GM12878 (cell line): ENCODE data around the gene OSBPL5. TPM values are rescaled to one million over a fixed set of nuclear protein-coding genes. Genes with fewer than 3 reads are reported as not detected.

Experiments used
- ATAC-seq: fragments of 200-7000 bp; cut with Tn5 transposase; 3 replicates; pipeline ENCODE4 v1.9.1; 2020; ENCODE audit warnings: mild to moderate bottlenecking, moderate library complexity
- BruUV-seq: library from RNA; stranded (reverse); fragments of 400-500 nt; replicated peaks from 2 replicates; lab custom pipeline; 2021; lab: Mats Ljungman, UMichigan
- CTCF ChIA-PET: fragments of 300-600 bp; sonication (Branson Sonifier 250); formaldehyde crosslinking; extraction: SDS; loops from one replicate; lab custom pipeline; 2021; ENCODE audit warnings: inconsistent platforms; lab: Yijun Ruan, JAX
- POLR2A ChIA-PET: fragments of 350-600 bp; formaldehyde crosslinking; extraction: SDS; loops from one replicate; lab custom pipeline; 2021; ENCODE audit warnings: inconsistent platforms; lab: Charles Lee
- RAD21 ChIA-PET: fragments of 300-600 bp; sonication (Branson Sonifier 250); formaldehyde crosslinking; loops from one replicate; lab custom pipeline; 2023; ENCODE audit warnings: antibody characterized with exemption; ENCODE audit not compliant: unreplicated experiment; lab: Charles Lee
- SMC1A ChIA-PET: fragments of 300-600 bp; sonication (Branson Sonifier 250); formaldehyde crosslinking; loops from one replicate; lab custom pipeline; 2023; ENCODE audit not compliant: unreplicated experiment, uncharacterized antibody; lab: Charles Lee
- DNase-seq: peaks from one replicate; pipeline ENCODE4 v3.0.0-alpha.2; 2011; ENCODE audit warnings: low read depth, low spot score
- FAIRE-seq: peaks from 3 replicates; lab custom pipeline; 2011; peaks lifted over from hg19 to GRCh38; lab: Jason Lieb, UNC
- H2AFZ ChIP-seq: 2 replicates; pipeline ENCODE4 v1.6.0; 2011; ENCODE audit warnings: low read depth, low read length, control low read depth; ENCODE audit not compliant: control insufficient read depth
- H3K27ac ChIP-seq: 2 replicates; pipeline ENCODE4 v1.5.1; 2011; ENCODE audit warnings: control low read depth; ENCODE audit not compliant: control insufficient read depth, insufficient read depth
- H3K27me3 ChIP-seq, 2 experiments: replicated peaks in 1 of 2; 2 replicates each; pipeline versions ENCODE4 v1.6.0 to v1.6.1; 2011; ENCODE audit warnings: low read length in 1 of 2; ENCODE audit not compliant: control insufficient read depth in 2 of 2, insufficient read depth in 2 of 2
- H3K36me3 ChIP-seq, 2 experiments: 2 replicates each; pipeline ENCODE4 v1.5.1; 2011; ENCODE audit warnings: low read length in 1 of 2; ENCODE audit not compliant: control insufficient read depth in 2 of 2, insufficient read depth in 2 of 2
- H3K4me1 ChIP-seq: 2 replicates; pipeline ENCODE4 v1.6.1; 2011; ENCODE audit warnings: mild to moderate bottlenecking, low read length, moderate library complexity, mixed read lengths; ENCODE audit not compliant: control insufficient read depth, insufficient read depth
- H3K4me2 ChIP-seq: 2 replicates; pipeline ENCODE4 v1.6.0; 2011; ENCODE audit warnings: control low read depth; ENCODE audit not compliant: control insufficient read depth, insufficient read depth
- H3K4me3 ChIP-seq: fragments of 200-600 bp; sonication (generic); 2 replicates; pipeline ENCODE4 v1.5.1; 2016
- H3K79me2 ChIP-seq: 2 replicates; pipeline ENCODE4 v1.6.0; 2011; ENCODE audit warnings: low read length; ENCODE audit not compliant: control insufficient read depth, insufficient read depth
- H3K9ac ChIP-seq: 2 replicates; pipeline ENCODE4 v1.8.0; 2011; ENCODE audit warnings: low read length, control low read depth, mixed read lengths; ENCODE audit not compliant: control insufficient read depth, insufficient read depth
- H3K9me3 ChIP-seq: replicated peaks from 3 replicates; pipeline ENCODE4 v1.5.1; 2011; ENCODE audit warnings: mild to moderate bottlenecking, low read length; ENCODE audit not compliant: control insufficient read depth, insufficient read depth
- H4K20me1 ChIP-seq: 2 replicates; pipeline ENCODE4 v1.6.0; 2011; ENCODE audit not compliant: control insufficient read depth, insufficient read depth
- ASH2L ChIP-seq: fragments of 300-600, 200-600 bp; sonication (generic); IDR thresholded peaks from 2 replicates; pipeline ENCODE4 v1.6.1; 2017; ENCODE audit warnings: low read depth, mild to moderate bottlenecking, borderline replicate concordance
- BACH1 ChIP-seq: fragments of 450-650 bp; IDR thresholded peaks from 2 replicates; pipeline ENCODE4 v1.6.1; 2017; ENCODE audit warnings: mild to moderate bottlenecking, borderline replicate concordance
- BRCA1 ChIP-seq: IDR thresholded peaks from 2 replicates; pipeline ENCODE4 v1.6.1; 2011; ENCODE audit warnings: low read depth, low read length, improper control_type of control experiment
- FOS ChIP-seq: IDR thresholded peaks from 3 replicates; pipeline ENCODE4 v1.6.1; 2011; ENCODE audit warnings: borderline replicate concordance; ENCODE audit not compliant: insufficient read length; ENCODE audit errors: extremely low read depth
- KLF5 ChIP-seq: fragments of 450-650 bp; IDR thresholded peaks from 2 replicates; pipeline ENCODE4 v1.6.1; 2014; ENCODE audit warnings: mild to moderate bottlenecking; ENCODE audit not compliant: partially characterized antibody
- LARP7 ChIP-seq: fragments of 450-650 bp; IDR thresholded peaks from 2 replicates; pipeline ENCODE4 v1.6.1; 2017; ENCODE audit warnings: mild to moderate bottlenecking
- NR2C2 ChIP-seq: IDR thresholded peaks from 2 replicates; pipeline ENCODE4 v1.6.1; 2011; ENCODE audit warnings: borderline replicate concordance, low read depth; ENCODE audit not compliant: control insufficient read depth, insufficient read length
- PML ChIP-seq: IDR thresholded peaks from 2 replicates; pipeline ENCODE4 v1.6.1; 2012; ENCODE audit warnings: low read length, inconsistent platforms
- POLR2A ChIP-seq: IDR thresholded peaks from 2 replicates; pipeline ENCODE4 v1.6.1; 2011; ENCODE audit warnings: low read depth, mild to moderate bottlenecking, low read length
- SIN3A ChIP-seq: IDR thresholded peaks from 2 replicates; pipeline ENCODE4 v1.6.1; 2012; ENCODE audit warnings: low read depth, low read length, improper control_type of control experiment
- TCF7 ChIP-seq: IDR thresholded peaks from 2 replicates; pipeline ENCODE4 v1.6.1; 2014; ENCODE audit warnings: antibody characterized with exemption, borderline replicate concordance
- ZBED1 ChIP-seq: IDR thresholded peaks from 2 replicates; pipeline ENCODE4 v1.6.1; 2016; ENCODE audit warnings: borderline replicate concordance
- ZBTB4 ChIP-seq: fragments of 450-650 bp; formaldehyde crosslinking; IDR thresholded peaks from 2 replicates; pipeline ENCODE4 v1.4.0; 2022; ENCODE audit warnings: mild to moderate bottlenecking, moderate library complexity
- ZSCAN29 ChIP-seq: fragments of 450-650 bp; IDR thresholded peaks from 2 replicates; pipeline ENCODE4 v1.6.1; 2017; ENCODE audit warnings: mild to moderate bottlenecking, moderate library complexity
- WGBS: methylation state at CpG from one replicate; pipeline ENCODE4 v1.1.6; 2016; ENCODE audit warnings: low lambda C conversion rate; ENCODE audit not compliant: insufficient replicate concordance, insufficient coverage; ENCODE audit errors: missing lambda C conversion rate; 5-methylcytosine and 5-hydroxymethylcytosine counted together
- in situ Hi-C: fragments of 300-500 bp; cut with MboI; formaldehyde crosslinking; loops from 9 replicates; pipeline ENCODE4 v1.14.3; 2018; ENCODE audit warnings: mixed read lengths
- intact Hi-C: fragments of 100-400 bp; cut with micrococcal nuclease; formaldehyde crosslinking; loops from one replicate; pipeline ENCODE4 v1.14.2; 2022; ENCODE audit not compliant: unreplicated experiment
- polyA plus RNA-seq, 11 experiments: library from polyadenylated mRNA; depleted of rRNA in 4 of 11; unstranded in 6 of 11; stranded (reverse) in 5 of 11; fragments of >200 nt; fragmentation: Nextera tagmentation in 4 of 11; fragmentation: Illumina TruSeq in 1 of 11; extraction: Ambion mirVana in 4 of 11; extraction: Trizol in 1 of 11; gene quantifications; 1 replicate in 1 of 11; 2 replicates in 10 of 11; pipeline versions ENCODE4 v1.2.1 to v1.2.3, GENCODE V29; 2011 to 2016; ENCODE audit warnings: inconsistent platforms in 2 of 11, missing spikeins in 2 of 11, low read depth in 1 of 11
- total RNA-seq, 4 experiments: library from RNA; depleted of rRNA in 3 of 4; stranded (reverse); fragments of >200 nt in 3 of 4; fragmentation: Illumina TruSeq in 1 of 4; extraction: Trizol in 1 of 4; gene quantifications; 2 replicates each; pipeline versions ENCODE4 v1.2.1 to v1.2.3, GENCODE V29; 2013 to 2021
- TF ChIP-seq, protein P1 (sequence below): IDR thresholded peaks from 2 replicates; pipeline ENCODE4 v1.6.1; 2011; ENCODE audit warnings: mild to moderate bottlenecking, low read depth, low read length, moderate library complexity; ENCODE audit not compliant: insufficient replicate concordance

OSBPL5 gene
- total and polyA plus RNA-seq, 10 of the 15 experiments (the other 5 are each of a cell fraction or from before 2014, with no cell fraction given), result not detected

DNA sequence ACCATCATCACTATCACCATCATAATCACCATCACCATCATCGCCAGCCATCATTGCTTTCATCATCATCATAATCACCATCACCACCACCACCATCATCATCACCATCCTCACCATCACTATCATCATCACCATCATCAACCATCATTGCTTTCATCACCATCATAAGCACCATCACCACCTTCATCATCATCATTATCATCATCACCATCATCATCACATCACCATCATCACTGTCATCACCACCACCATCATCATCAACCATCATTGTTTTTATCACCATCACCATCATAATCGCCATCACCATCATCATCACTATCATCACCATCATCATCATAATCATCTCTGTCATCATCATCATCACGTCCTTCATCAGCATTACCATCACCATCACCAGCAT is 9.3 kb upstream of the OSBPL5 start:
- H4K20me1 ChIP-seq, result no peaks in the 10 kb centered on the region
- DNase-seq, result no peak
- ATAC-seq, result no peak
- intact Hi-C loops, result no loop called here
- no peak overlapping the region for H3K9ac ChIP-seq
- ChIA-PET CTCF (no interaction called here), POLR2A (no interaction called here), RAD21 (no interaction called here), SMC1A (no interaction called here)
- H3K27ac ChIP-seq, result no peak overlapping the region
- WGBS, result 29% methylated on average over 3 of the region's 3 CpGs
- no TSS peak for BruUV-seq
- in situ Hi-C loops, result no loop called here
- H3K4me3 ChIP-seq, result no peak overlapping the region
- peaks cover 0 to 1% of the 10 kb centered on the region in 2 experiments; a peak in 1 of 4 replicates for H3K27me3 ChIP-seq
- H3K79me2 ChIP-seq, result no peaks in the 10 kb centered on the region
- no peaks in the 10 kb centered on the region for H3K36me3 ChIP-seq
- no peak overlapping the region for H2AFZ ChIP-seq
- no peak overlapping the region for H3K4me2 ChIP-seq
- FAIRE-seq, result no peak
- no peaks in the 10 kb centered on the region for H3K4me1 ChIP-seq
- H3K9me3 ChIP-seq, result no peaks in the 10 kb centered on the region; the same call in 2 of the 3 replicates
- TF ChIP-seq TCF7, result no peak
- no peak for TF ChIP-seq KLF5
- TF ChIP-seq LARP7, result no peak
- no peak for TF ChIP-seq FOS
- TF ChIP-seq POLR2A, result no peak
- TF ChIP-seq BRCA1, result no peak
- no peak for TF ChIP-seq ASH2L
- no peak for TF ChIP-seq ZBED1
- no peak for TF ChIP-seq PML
- TF ChIP-seq SIN3A, result no peak
- TF ChIP-seq, protein P1, sequence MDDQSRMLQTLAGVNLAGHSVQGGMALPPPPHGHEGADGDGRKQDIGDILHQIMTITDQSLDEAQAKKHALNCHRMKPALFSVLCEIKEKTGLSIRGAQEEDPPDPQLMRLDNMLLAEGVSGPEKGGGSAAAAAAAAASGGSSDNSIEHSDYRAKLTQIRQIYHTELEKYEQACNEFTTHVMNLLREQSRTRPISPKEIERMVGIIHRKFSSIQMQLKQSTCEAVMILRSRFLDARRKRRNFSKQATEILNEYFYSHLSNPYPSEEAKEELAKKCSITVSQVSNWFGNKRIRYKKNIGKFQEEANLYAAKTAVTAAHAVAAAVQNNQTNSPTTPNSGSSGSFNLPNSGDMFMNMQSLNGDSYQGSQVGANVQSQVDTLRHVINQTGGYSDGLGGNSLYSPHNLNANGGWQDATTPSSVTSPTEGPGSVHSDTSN, result no peak
- TF ChIP-seq ZBTB4 (CRISPR knock-in tag), result no peak
- TF ChIP-seq NR2C2, result no peak
- no peak for TF ChIP-seq BACH1
- no peak for TF ChIP-seq ZSCAN29
